Measurements from ENCODE around the gene SLCO3A1. TPM values are rescaled to one million over a fixed set of nuclear protein-coding genes. Genes with fewer than 3 reads are reported as not detected.

Gene SLCO3A1
- total RNA-seq, 1 experiment from 2014 or later = 9.1 TPM

DNA sequence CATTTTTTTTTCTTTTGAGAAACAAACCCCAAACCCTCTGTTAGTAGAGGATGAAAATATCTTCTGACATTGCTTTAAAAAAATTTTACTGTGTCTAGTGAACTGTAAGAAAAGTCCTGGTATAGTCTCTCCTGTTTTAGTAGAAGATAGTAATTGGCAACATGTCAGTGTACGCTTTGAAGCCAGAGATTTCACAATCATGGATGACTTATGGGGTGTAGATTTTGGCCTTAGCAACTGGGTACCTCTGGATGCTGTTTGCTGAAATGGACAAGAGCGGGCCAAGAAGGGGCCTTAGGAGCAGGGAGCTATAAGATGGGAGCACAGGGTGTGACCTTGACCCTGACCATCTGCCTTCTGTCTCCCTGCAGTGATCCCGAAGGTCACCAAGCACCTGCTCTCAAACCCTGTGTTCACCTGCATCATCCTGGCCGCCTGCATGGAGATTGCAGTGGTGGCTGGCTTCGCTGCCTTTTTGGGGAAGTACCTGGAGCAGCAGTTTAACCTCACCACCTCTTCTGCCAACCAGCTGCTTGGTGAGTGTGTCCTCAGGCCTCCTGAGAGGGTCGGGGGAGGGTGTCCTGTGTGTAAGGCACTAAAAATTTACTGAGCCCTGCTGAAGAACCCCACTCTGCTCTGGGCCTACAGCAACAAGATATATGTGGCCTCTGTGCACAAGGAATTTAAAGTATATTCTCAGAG lies 266.7 kb downstream of the SLCO3A1 start:
- H3K4me3 Mint-ChIP-seq = no peak overlapping the region
- POLR2A ChIA-PET = no interaction called here
- CTCF ChIA-PET = no interaction called here
- peaks cover 71% of the 10 kb centered on the region for H3K4me1 Mint-ChIP-seq
- TF ChIP-seq, protein P1, sequence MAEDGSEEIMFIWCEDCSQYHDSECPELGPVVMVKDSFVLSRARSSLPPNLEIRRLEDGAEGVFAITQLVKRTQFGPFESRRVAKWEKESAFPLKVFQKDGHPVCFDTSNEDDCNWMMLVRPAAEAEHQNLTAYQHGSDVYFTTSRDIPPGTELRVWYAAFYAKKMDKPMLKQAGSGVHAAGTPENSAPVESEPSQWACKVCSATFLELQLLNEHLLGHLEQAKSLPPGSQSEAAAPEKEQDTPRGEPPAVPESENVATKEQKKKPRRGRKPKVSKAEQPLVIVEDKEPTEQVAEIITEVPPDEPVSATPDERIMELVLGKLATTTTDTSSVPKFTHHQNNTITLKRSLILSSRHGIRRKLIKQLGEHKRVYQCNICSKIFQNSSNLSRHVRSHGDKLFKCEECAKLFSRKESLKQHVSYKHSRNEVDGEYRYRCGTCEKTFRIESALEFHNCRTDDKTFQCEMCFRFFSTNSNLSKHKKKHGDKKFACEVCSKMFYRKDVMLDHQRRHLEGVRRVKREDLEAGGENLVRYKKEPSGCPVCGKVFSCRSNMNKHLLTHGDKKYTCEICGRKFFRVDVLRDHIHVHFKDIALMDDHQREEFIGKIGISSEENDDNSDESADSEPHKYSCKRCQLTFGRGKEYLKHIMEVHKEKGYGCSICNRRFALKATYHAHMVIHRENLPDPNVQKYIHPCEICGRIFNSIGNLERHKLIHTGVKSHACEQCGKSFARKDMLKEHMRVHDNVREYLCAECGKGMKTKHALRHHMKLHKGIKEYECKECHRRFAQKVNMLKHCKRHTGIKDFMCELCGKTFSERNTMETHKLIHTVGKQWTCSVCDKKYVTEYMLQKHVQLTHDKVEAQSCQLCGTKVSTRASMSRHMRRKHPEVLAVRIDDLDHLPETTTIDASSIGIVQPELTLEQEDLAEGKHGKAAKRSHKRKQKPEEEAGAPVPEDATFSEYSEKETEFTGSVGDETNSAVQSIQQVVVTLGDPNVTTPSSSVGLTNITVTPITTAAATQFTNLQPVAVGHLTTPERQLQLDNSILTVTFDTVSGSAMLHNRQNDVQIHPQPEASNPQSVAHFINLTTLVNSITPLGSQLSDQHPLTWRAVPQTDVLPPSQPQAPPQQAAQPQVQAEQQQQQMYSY (CRISPR knock-in tag; IDR thresholded peaks at IDR 0.05) = no peak
- TF ChIP-seq, protein P2, sequence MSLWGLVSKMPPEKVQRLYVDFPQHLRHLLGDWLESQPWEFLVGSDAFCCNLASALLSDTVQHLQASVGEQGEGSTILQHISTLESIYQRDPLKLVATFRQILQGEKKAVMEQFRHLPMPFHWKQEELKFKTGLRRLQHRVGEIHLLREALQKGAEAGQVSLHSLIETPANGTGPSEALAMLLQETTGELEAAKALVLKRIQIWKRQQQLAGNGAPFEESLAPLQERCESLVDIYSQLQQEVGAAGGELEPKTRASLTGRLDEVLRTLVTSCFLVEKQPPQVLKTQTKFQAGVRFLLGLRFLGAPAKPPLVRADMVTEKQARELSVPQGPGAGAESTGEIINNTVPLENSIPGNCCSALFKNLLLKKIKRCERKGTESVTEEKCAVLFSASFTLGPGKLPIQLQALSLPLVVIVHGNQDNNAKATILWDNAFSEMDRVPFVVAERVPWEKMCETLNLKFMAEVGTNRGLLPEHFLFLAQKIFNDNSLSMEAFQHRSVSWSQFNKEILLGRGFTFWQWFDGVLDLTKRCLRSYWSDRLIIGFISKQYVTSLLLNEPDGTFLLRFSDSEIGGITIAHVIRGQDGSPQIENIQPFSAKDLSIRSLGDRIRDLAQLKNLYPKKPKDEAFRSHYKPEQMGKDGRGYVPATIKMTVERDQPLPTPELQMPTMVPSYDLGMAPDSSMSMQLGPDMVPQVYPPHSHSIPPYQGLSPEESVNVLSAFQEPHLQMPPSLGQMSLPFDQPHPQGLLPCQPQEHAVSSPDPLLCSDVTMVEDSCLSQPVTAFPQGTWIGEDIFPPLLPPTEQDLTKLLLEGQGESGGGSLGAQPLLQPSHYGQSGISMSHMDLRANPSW (CRISPR knock-in tag; conservative IDR thresholded peaks at IDR 0.05; ENCODE audit: low read depth) = no peak
- TF ChIP-seq ELF4 (CRISPR knock-in tag; IDR thresholded peaks at IDR 0.05; ENCODE audit: low read depth) (no peak), ZNF512 (CRISPR knock-in tag; IDR thresholded peaks at IDR 0.05; ENCODE audit: borderline replicate concordance) (no peak), ZSCAN18 (CRISPR knock-in tag; IDR thresholded peaks at IDR 0.05) (no peak), TCF7 (CRISPR knock-in tag; IDR thresholded peaks at IDR 0.05; ENCODE audit: low read depth) (no peak), PRRX2 (CRISPR knock-in tag; IDR thresholded peaks at IDR 0.05) (no peak), TP53 (CRISPR knock-in tag; IDR thresholded peaks at IDR 0.05) (no peak), MLX (CRISPR knock-in tag; IDR thresholded peaks at IDR 0.05) (no peak), TEAD4 (CRISPR knock-in tag; IDR thresholded peaks at IDR 0.05) (no peak), ATF1 (CRISPR knock-in tag; IDR thresholded peaks at IDR 0.05) (no peak), NR1H2 (CRISPR knock-in tag; IDR thresholded peaks at IDR 0.05) (no peak), FOXJ3 (CRISPR knock-in tag; IDR thresholded peaks at IDR 0.05; ENCODE audit: borderline replicate concordance) (no peak), OVOL2 (CRISPR knock-in tag; IDR thresholded peaks at IDR 0.05; ENCODE audit: borderline replicate concordance) (no peak), EMX1 (CRISPR knock-in tag; IDR thresholded peaks at IDR 0.05) (no peak), ZNF671 (CRISPR knock-in tag; IDR thresholded peaks at IDR 0.05) (no peak), ZNF121 (CRISPR knock-in tag; IDR thresholded peaks at IDR 0.05) (no peak)
- TF ChIP-seq, protein P3, sequence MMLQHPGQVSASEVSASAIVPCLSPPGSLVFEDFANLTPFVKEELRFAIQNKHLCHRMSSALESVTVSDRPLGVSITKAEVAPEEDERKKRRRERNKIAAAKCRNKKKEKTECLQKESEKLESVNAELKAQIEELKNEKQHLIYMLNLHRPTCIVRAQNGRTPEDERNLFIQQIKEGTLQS (CRISPR knock-in tag; conservative IDR thresholded peaks at IDR 0.05) = no peak
- DNase-seq (ENCODE audit: low spot score) = no peak
- peaks cover 27% of the 10 kb centered on the region for H3K36me3 Mint-ChIP-seq
- peaks cover 4% of the 10 kb centered on the region; the same call in 1 of the 2 replicates for H3K27me3 Mint-ChIP-seq (ENCODE audit: low read depth)
- peaks cover 19% of the 10 kb centered on the region for H3K9me3 Mint-ChIP-seq
- H3K27ac Mint-ChIP-seq = no peak overlapping the region
- no peak for ATAC-seq
